Suprapubic skin (tissue), 4 donors: Measurements from ENCODE around the gene UVRAG. TPM values are rescaled to one million over a fixed set of nuclear protein-coding genes. Genes with fewer than 3 reads are reported as not detected.
A peak's percentile ranks its signal among the peaks of the same experiment; 100 is the strongest.

ENCODE experiments used
- DNase-seq, 2 donors: peaks; one replicate each; pipeline ENCODE4 v3.0.0-alpha.2; 2019; ENCODE audit warnings: low spot score in 2 of 2
- H3K27ac ChIP-seq: fragments of 200-600 bp; sonication (generic); one replicate; pipeline ENCODE4 v1.5.1; 2019
- H3K27me3 ChIP-seq: fragments of 200-600 bp; sonication (generic); one replicate; pipeline ENCODE4 v1.5.1; 2019
- H3K36me3 ChIP-seq: fragments of 200-600 bp; sonication (generic); one replicate; pipeline ENCODE4 v1.5.1; 2019
- H3K4me1 ChIP-seq: fragments of 200-600 bp; sonication (generic); one replicate; pipeline ENCODE4 v1.5.1; 2019
- H3K4me3 ChIP-seq: fragments of 200-600 bp; sonication (generic); one replicate; pipeline ENCODE4 v1.5.1; 2019; ENCODE audit warnings: mild to moderate bottlenecking
- H3K9me3 ChIP-seq: fragments of 200-600 bp; sonication (generic); one replicate; pipeline ENCODE4 v1.5.1; 2019
- CTCF ChIP-seq, 2 donors: fragments of 200-600 bp in 1 of 2; fragments of 450-650 bp in 1 of 2; sonication (generic) in 1 of 2; IDR thresholded peaks; one replicate each; pipeline ENCODE4 v1.5.1; 2016 to 2019; ENCODE audit warnings: antibody characterized with exemption in 2 of 2, mild to moderate bottlenecking in 1 of 2, moderate library complexity in 1 of 2
- EP300 ChIP-seq: sonication (generic); formaldehyde crosslinking; IDR thresholded peaks from one replicate; pipeline ENCODE4 v1.6.1; 2017; ENCODE audit warnings: antibody characterized with exemption
- POLR2A ChIP-seq, 2 donors: fragments of 450-650 bp; IDR thresholded peaks; one replicate each; pipeline ENCODE4 v1.6.1; 2017; ENCODE audit warnings: antibody characterized with exemption in 2 of 2, mild to moderate bottlenecking in 2 of 2, moderate library complexity in 2 of 2
- POLR2AphosphoS5 ChIP-seq, 3 donors: sonication (generic); formaldehyde crosslinking; IDR thresholded peaks; one replicate each; pipeline ENCODE4 v1.6.1; 2017; ENCODE audit warnings: antibody characterized with exemption in 3 of 3
- WGBS: methylation state at CpG from one replicate; pipeline ENCODE4 v1.1.5; 2018; 5-methylcytosine and 5-hydroxymethylcytosine counted together
- total RNA-seq, 4 donors: library from RNA; depleted of rRNA; stranded (reverse); fragments of >200 nt; gene quantifications; one replicate each; pipeline ENCODE4 v1.1.0, GENCODE V29; 2016

Gene UVRAG
- total RNA-seq, 4 donors from 2014 or later, result 17.5 to 30.0 (median 22.1) TPM

DNA sequence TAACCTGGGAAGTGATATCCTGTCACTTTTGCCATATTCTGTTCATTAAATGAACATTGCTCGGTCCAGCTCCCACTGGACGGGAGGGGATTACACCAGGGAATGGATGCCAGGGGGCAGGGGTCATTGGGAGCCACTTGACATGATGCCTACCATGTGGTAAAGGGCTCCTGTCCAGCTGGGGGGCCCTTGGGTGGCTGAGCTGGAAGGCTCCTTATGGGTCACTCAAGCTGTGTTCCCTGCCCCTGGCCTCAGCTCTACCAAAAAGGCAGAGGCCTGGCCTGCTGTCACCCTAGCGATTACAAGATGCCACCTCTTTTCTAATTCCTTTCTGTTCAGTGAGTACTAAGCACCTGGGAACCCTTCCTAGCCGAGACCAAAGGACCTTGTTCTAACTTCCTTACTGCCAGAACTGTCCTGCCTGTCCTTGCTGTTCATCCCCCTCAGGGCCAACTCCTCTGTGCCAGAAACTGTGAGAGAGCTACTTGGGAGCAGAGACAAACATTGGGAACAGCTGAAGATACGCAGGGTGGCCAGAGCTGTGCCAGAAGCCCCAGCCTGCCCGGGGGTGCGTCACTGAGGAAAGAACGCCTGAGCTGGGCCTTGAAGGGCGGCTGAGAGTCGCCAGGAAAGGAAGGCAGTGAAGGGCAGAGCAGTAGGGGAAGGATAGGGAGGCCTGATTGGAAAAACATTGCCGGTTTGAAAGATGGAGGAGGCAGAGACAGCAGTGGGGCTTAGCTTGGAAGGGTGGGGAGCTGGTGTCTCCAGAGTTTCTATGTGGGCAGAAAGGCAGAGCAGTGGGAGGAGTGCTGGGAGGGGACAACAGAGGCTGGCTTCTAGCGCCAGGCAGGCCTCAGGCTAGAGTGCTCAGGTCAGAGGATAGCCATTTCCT, 12.7 kb upstream of the UVRAG start:
- peak overlapping the region; percentile 45 for H3K27ac ChIP-seq

GRCh38 chr11:75802913-75803820, 11.8 kb upstream of the UVRAG start:
- WGBS, result 51% methylated on average over 8 of the region's 10 CpGs
- peak; percentile 87 for DNase-seq
- H3K27ac ChIP-seq, result peak overlapping the region; percentile 45

More for the DNA sequence above, 12.7 kb upstream of the UVRAG start:
- peaks cover 27% of the 10 kb centered on the region for H3K4me1 ChIP-seq
- 84% methylated on average over 11 of the region's 12 CpGs for WGBS
- TF ChIP-seq POLR2A (IDR thresholded peaks at IDR 0.05) (no peak), POLR2AphosphoS5 (IDR thresholded peaks at IDR 0.05) (no peak), CTCF (IDR thresholded peaks at IDR 0.05) (no peak), EP300 (no peak)
- no peak overlapping the region for H3K4me3 ChIP-seq
- no peaks in the 10 kb centered on the region for H3K9me3 ChIP-seq
- H3K36me3 ChIP-seq, result no peaks in the 10 kb centered on the region
- peak; percentile 53 to 78 for DNase-seq
- no peaks in the 10 kb centered on the region for H3K27me3 ChIP-seq

DNA sequence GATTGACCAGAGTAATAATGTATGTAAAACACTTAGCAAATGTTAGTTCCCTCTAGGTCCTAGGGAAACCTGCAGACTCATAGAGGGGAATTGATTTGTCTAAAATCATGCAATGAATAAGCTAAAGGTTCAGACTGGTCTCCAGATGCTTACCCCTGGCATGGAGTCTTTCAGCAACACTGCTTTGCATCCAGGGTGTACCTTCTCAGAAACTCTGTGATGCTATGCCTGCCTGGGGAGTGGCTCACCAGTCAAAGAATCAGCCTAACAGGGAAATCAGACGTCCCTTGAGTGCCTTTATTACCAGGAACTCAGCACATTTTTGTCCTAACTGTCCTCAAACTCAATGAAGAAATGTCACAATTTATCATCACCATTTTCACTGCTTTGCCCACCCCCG, 5.9 kb upstream of the UVRAG start:
- Histone ChIP-seq H3K27me3 (no peaks in the 10 kb centered on the region), H3K9me3 (no peaks in the 10 kb centered on the region), H3K27ac (no peak overlapping the region), H3K36me3 (no peaks in the 10 kb centered on the region), H3K4me3 (no peak overlapping the region), H3K4me1 (peaks cover 7% of the 10 kb centered on the region)
- TF ChIP-seq CTCF (IDR thresholded peaks at IDR 0.05), result no peak
- no peak for TF ChIP-seq POLR2A (IDR thresholded peaks at IDR 0.05)
- no peak for TF ChIP-seq POLR2AphosphoS5 (IDR thresholded peaks at IDR 0.05)
- no peak for TF ChIP-seq EP300
- DNase-seq, result no peak
- 64% methylated on average over 2 of the region's 2 CpGs for WGBS

More at GRCh38 chr11:75802913-75803820, 11.8 kb upstream of the UVRAG start:
- Histone ChIP-seq H3K4me1 (peaks cover 27% of the 10 kb centered on the region), H3K36me3 (no peaks in the 10 kb centered on the region), H3K27me3 (no peaks in the 10 kb centered on the region), H3K4me3 (no peak overlapping the region), H3K9me3 (no peaks in the 10 kb centered on the region)
- TF ChIP-seq POLR2A (IDR thresholded peaks at IDR 0.05), result no peak
- TF ChIP-seq EP300, result no peak
- TF ChIP-seq CTCF (IDR thresholded peaks at IDR 0.05), result peak; percentile 85 to 91

- H3K36me3 ChIP-seq, result no peaks in the 10 kb centered on the region
- no peak overlapping the region for H3K4me3 ChIP-seq
- no peak for DNase-seq
- no peaks in the 10 kb centered on the region for H3K27me3 ChIP-seq
- TF ChIP-seq POLR2AphosphoS5 (IDR thresholded peaks at IDR 0.05) (no peak), CTCF (IDR thresholded peaks at IDR 0.05) (no peak), EP300 (no peak), POLR2A (IDR thresholded peaks at IDR 0.05) (no peak)
- peaks cover 11% of the 10 kb centered on the region for H3K4me1 ChIP-seq
- WGBS, result 91% methylated on average over 2 of the region's 2 CpGs
- H3K9me3 ChIP-seq, result no peaks in the 10 kb centered on the region
- no peak overlapping the region for H3K27ac ChIP-seq
These were observed 5.0 kb upstream of the UVRAG start for GRCh38 chr11:75809991-75810390.
